Keratinocyte (primary cell): ENCODE results near the gene PARD3B. TPM values are rescaled to one million over a fixed set of nuclear protein-coding genes. Genes with fewer than 3 reads are reported as not detected.

Source experiments
- DNase-seq: peaks from one replicate; pipeline ENCODE4 v3.0.0-alpha.2; 2011; ENCODE audit warnings: low read depth, missing footprints, low spot score
- FAIRE-seq: peaks from 2 replicates; lab custom pipeline; 2011; peaks lifted over from hg19 to GRCh38; lab: Jason Lieb, UNC
- H2AFZ ChIP-seq: 2 replicates; pipeline ENCODE4 v1.6.0; 2012; ENCODE audit warnings: low read length, control low read depth, inconsistent platforms; ENCODE audit not compliant: control insufficient read depth
- H3K27ac ChIP-seq: 2 replicates; pipeline ENCODE4 v1.5.1; 2011; ENCODE audit warnings: low read length; ENCODE audit not compliant: control insufficient read depth, insufficient read depth
- H3K27me3 ChIP-seq: 3 replicates; pipeline ENCODE4 v1.6.0; 2011; ENCODE audit warnings: low read length; ENCODE audit not compliant: control insufficient read depth, insufficient read depth; ENCODE audit errors: extremely low read depth
- H3K36me3 ChIP-seq, 2 experiments: 2 replicates in 1 of 2; 3 replicates in 1 of 2; pipeline ENCODE4 v1.5.1; 2011; ENCODE audit warnings: low read length in 2 of 2, mild to moderate bottlenecking in 1 of 2; ENCODE audit not compliant: control insufficient read depth in 2 of 2, insufficient read depth in 2 of 2; ENCODE audit errors: extremely low read depth in 1 of 2
- H3K4me1 ChIP-seq: 3 replicates; pipeline ENCODE4 v1.5.1; 2011; ENCODE audit warnings: low read length; ENCODE audit not compliant: control insufficient read depth, insufficient read depth; ENCODE audit errors: extremely low read depth
- H3K4me2 ChIP-seq: 3 replicates; pipeline ENCODE4 v1.6.0; 2011; ENCODE audit warnings: low read depth, low read length; ENCODE audit not compliant: control insufficient read depth, insufficient read depth; ENCODE audit errors: extremely low read depth
- H3K4me3 ChIP-seq, 3 experiments: fragments of 200-600 bp in 1 of 3; sonication (generic) in 1 of 3; 2 replicates in 2 of 3; 3 replicates in 1 of 3; pipeline ENCODE4 v1.5.1; 2011 to 2016; ENCODE audit warnings: low read length in 3 of 3, mild to moderate bottlenecking in 3 of 3, control low read depth in 2 of 3, inconsistent platforms in 1 of 3, low read depth in 1 of 3, mixed read lengths in 1 of 3, mixed run types in 1 of 3, moderate library complexity in 1 of 3; ENCODE audit not compliant: control insufficient read depth in 2 of 3, insufficient read depth in 2 of 3; ENCODE audit errors: extremely low read depth in 1 of 3
- H3K79me2 ChIP-seq: 2 replicates; pipeline ENCODE4 v1.6.0; 2012; ENCODE audit warnings: low read length; ENCODE audit not compliant: control insufficient read depth, insufficient read depth
- H3K9ac ChIP-seq: 3 replicates; pipeline ENCODE4 v1.6.0; 2011; ENCODE audit warnings: low read length; ENCODE audit not compliant: control insufficient read depth, insufficient read depth; ENCODE audit errors: extremely low read depth
- H3K9me1 ChIP-seq: 3 replicates; pipeline ENCODE4 v1.6.0; 2011; ENCODE audit warnings: low read length; ENCODE audit not compliant: control insufficient read depth, insufficient read depth; ENCODE audit errors: extremely low read depth
- H3K9me3 ChIP-seq: 2 replicates; pipeline ENCODE4 v1.5.1; 2012; ENCODE audit warnings: low read depth, low read length; ENCODE audit not compliant: control insufficient read depth
- H4K20me1 ChIP-seq: 3 replicates; pipeline ENCODE4 v1.6.0; 2011; ENCODE audit warnings: low read length; ENCODE audit not compliant: control insufficient read depth, insufficient read depth; ENCODE audit errors: extremely low read depth
- CTCF ChIP-seq, 3 experiments: IDR thresholded peaks in 1 of 3; conservative IDR thresholded peaks in 1 of 3; optimal IDR thresholded peaks in 1 of 3; 2 replicates in 2 of 3; 3 replicates in 1 of 3; pipeline versions ENCODE3 to v1.5.1; 2011; ENCODE audit warnings: low read length in 3 of 3, mild to moderate bottlenecking in 3 of 3, moderate library complexity in 2 of 3, control low read depth in 1 of 3, inconsistent platforms in 1 of 3; ENCODE audit not compliant: insufficient read depth in 2 of 3; ENCODE audit errors: extremely low read depth in 1 of 3
- EZH2 ChIP-seq: IDR thresholded peaks from one replicate; pipeline ENCODE4 v1.6.1; 2012; ENCODE audit warnings: inconsistent platforms, mild to moderate bottlenecking, low read length, moderate library complexity
- dilution Hi-C: fragments of 300-500 bp; cut with MboI; formaldehyde crosslinking; loops from one replicate; pipeline ENCODE4 v1.7.0; 2020; ENCODE audit warnings: low sequenced_read_pairs; ENCODE audit not compliant: extremely low pct_ligation_motif_present
- polyA plus RNA-seq, 5 experiments: library from polyadenylated mRNA; depleted of rRNA in 3 of 5; stranded (reverse) in 3 of 5; stranded (forward) in 1 of 5; unstranded in 1 of 5; fragments of >200 nt; gene quantifications; 1 replicate in 1 of 5; 2 replicates in 3 of 5; 3 replicates in 1 of 5; pipeline versions ENCODE4 v1.2.1 to v1.2.3, GENCODE V29; 2011 to 2012; ENCODE audit warnings: missing spikeins in 2 of 5, low read depth in 1 of 5, low replicate concordance in 1 of 5

PARD3B gene
- polyA plus RNA-seq, 1 donor (not counting 4 experiments of a cell fraction or from before 2014, with no cell fraction given) = 1.2 TPM

DNA sequence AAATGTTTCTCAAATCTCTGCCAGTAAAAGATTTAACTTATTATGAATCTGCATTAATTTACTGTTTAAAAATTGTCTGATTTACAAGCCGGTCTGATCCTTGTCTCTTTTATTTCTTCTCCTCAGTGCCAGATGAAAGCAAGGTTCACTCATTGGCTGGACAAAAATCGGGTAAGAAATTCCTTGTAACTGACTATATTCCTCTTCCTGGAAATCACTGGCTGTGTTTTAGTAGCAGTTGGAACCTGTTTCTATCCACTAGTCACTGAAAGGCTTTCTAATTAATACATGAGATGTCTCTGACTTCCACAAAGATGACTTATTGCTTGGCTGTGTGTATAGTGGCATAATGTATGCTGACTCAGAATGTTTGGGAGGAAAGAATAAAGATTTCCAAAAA lies 700.4 kb downstream of the PARD3B start:
- FAIRE-seq (peak; percentile 53), DNase-seq (peak; percentile 17)
- Histone ChIP-seq H3K9ac (no peak overlapping the region), H3K9me3 (no peaks in the 10 kb centered on the region), H2AFZ (no peak overlapping the region), H3K27ac (no peak overlapping the region), H3K79me2 (no peaks in the 10 kb centered on the region), H3K4me3 (no peak overlapping the region), H3K4me2 (no peak overlapping the region), H3K4me1 (peaks cover 3% of the 10 kb centered on the region), H3K9me1 (no peaks in the 10 kb centered on the region), H4K20me1 (no peaks in the 10 kb centered on the region), H3K36me3 (no peaks in the 10 kb centered on the region), H3K27me3 (no peaks in the 10 kb centered on the region)
- no peak for TF ChIP-seq EZH2
- TF ChIP-seq CTCF (optimal IDR thresholded peaks at IDR 0.05 in 1 of 3, IDR thresholded peaks at IDR 0.05 in 1 of 3, conservative IDR thresholded peaks at IDR 0.05 in 1 of 3; ENCODE audit: extremely low read depth in 1 of 3, insufficient read depth in 2 of 3, low read length in 3 of 3) = no peak
- dilution Hi-C loops = no loop called here

- Histone ChIP-seq H3K36me3 (no peaks in the 10 kb centered on the region), H2AFZ (no peak overlapping the region), H4K20me1 (no peaks in the 10 kb centered on the region), H3K9ac (no peak overlapping the region), H3K4me2 (no peak overlapping the region), H3K9me1 (no peaks in the 10 kb centered on the region), H3K4me1 (no peaks in the 10 kb centered on the region), H3K9me3 (no peaks in the 10 kb centered on the region), H3K4me3 (no peak overlapping the region), H3K27me3 (no peaks in the 10 kb centered on the region), H3K27ac (no peak overlapping the region), H3K79me2 (no peaks in the 10 kb centered on the region)
- dilution Hi-C loops = no loop called here
- DNase-seq (no peak), FAIRE-seq (no peak)
- TF ChIP-seq EZH2 (no peak), CTCF (optimal IDR thresholded peaks at IDR 0.05 in 1 of 3, IDR thresholded peaks at IDR 0.05 in 1 of 3, conservative IDR thresholded peaks at IDR 0.05 in 1 of 3; ENCODE audit: extremely low read depth in 1 of 3, insufficient read depth in 2 of 3, low read length in 3 of 3) (no peak)
Measured at GRCh38 chr2:205259121-205259520, 713.8 kb downstream of the PARD3B start.
